ENCODE data around the gene CST7. TPM values are rescaled to one million over a fixed set of nuclear protein-coding genes. Genes with fewer than 3 reads are reported as not detected.

Gene CST7
- total RNA-seq, 2 donors from 2014 or later: not detected

DNA sequence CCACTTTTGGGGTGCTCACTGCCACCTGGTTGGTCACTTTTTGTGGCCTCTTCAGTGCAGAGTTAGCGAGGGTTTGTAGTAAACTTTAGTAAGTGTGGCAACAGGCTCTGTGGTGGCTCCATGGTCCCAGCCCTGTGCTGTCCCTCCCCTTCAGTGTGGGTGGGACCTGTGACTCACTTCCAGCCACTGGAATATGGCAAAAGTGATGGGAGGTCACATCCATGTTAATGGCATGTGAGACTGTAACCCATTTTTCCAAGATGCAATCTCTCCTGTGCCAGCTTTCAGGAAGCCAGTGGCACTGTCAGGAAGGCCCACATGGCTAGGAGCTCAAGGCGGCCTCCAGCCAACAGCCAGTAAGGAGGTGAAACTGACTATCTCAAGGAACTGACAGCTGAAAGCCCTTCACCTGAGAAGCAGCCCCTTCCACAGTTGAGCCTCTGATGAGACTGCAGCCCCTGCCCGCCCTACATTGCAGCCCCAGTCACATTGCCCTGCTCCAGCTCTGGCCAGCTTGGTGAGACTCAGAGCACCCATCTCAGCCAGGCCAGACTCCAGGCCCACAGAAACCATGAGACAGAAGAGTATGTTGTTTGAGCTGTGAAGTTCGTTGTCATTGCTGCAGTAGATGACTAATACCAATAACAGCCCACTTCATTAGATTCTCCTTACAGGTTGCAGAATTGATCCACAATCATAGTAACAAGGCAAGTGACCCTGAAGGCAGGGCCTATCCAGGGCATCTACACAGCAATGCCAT lies 13.1 kb upstream of the CST7 start:
- Mint-ChIP-seq H3K9me3 (peaks cover 21% of the 10 kb centered on the region), H3K27me3 (ENCODE audit: insufficient read depth) (no peaks in the 10 kb centered on the region), H3K4me1 (peaks cover 2% of the 10 kb centered on the region), H3K36me3 (ENCODE audit: low read depth) (no peaks in the 10 kb centered on the region), H3K4me3 (no peak overlapping the region), H3K27ac (no peak overlapping the region)
- Histone ChIP-seq H3K9me3 (ENCODE audit: control insufficient read depth, low read length) (no peaks in the 10 kb centered on the region), H3K4me3 (ENCODE audit: low read length) (no peak overlapping the region), H3K9ac (ENCODE audit: extremely low read depth, low read length, poor library complexity, severe bottlenecking) (no peak overlapping the region), H3K27me3 (ENCODE audit: control insufficient read depth, insufficient read depth, low read length, poor library complexity, severe bottlenecking) (no peaks in the 10 kb centered on the region), H3K36me3 (ENCODE audit: control insufficient read depth, insufficient read depth, low read length) (no peaks in the 10 kb centered on the region), H3K27ac (ENCODE audit: low read depth, low read length) (no peak overlapping the region), H3K4me1 (ENCODE audit: control insufficient read depth, insufficient read depth, low read length) (no peaks in the 10 kb centered on the region)
- no peak for TF ChIP-seq CTCF (conservative IDR thresholded peaks at IDR 0.05)
- peak; percentile 23 for DNase-seq
- 82 to 100% methylated on average over 3 to 4 of the region's 4 CpGs for WGBS, 2 experiments (ENCODE audit: insufficient coverage in 1 of 2, insufficient read length in 1 of 2)

- peak; percentile 14 for DNase-seq
- Histone ChIP-seq H3K27me3 (ENCODE audit: control insufficient read depth, insufficient read depth, low read length, poor library complexity, severe bottlenecking) (no peaks in the 10 kb centered on the region), H3K9ac (ENCODE audit: extremely low read depth, low read length, poor library complexity, severe bottlenecking) (no peak overlapping the region), H3K4me1 (ENCODE audit: control insufficient read depth, insufficient read depth, low read length) (no peaks in the 10 kb centered on the region), H3K36me3 (ENCODE audit: control insufficient read depth, insufficient read depth, low read length) (no peaks in the 10 kb centered on the region), H3K4me3 (ENCODE audit: low read length) (no peak overlapping the region), H3K9me3 (ENCODE audit: control insufficient read depth, low read length) (no peaks in the 10 kb centered on the region), H3K27ac (ENCODE audit: low read depth, low read length) (no peak overlapping the region)
- H3K9me3 Mint-ChIP-seq: peaks cover 21% of the 10 kb centered on the region
- WGBS, 2 experiments (ENCODE audit: insufficient coverage in 1 of 2, insufficient read length in 1 of 2): 83 to 87% methylated on average over 5 to 7 of the region's 7 CpGs
- no peak overlapping the region for H3K27ac Mint-ChIP-seq
- H3K4me3 Mint-ChIP-seq: no peak overlapping the region
- H3K27me3 Mint-ChIP-seq (ENCODE audit: insufficient read depth): no peaks in the 10 kb centered on the region
- no peaks in the 10 kb centered on the region for H3K36me3 Mint-ChIP-seq (ENCODE audit: low read depth)
- H3K4me1 Mint-ChIP-seq: no peaks in the 10 kb centered on the region
- TF ChIP-seq CTCF (conservative IDR thresholded peaks at IDR 0.05): no peak
These were observed 12.3 kb upstream of the CST7 start for GRCh38 chr20:24936526-24937407.

- Mint-ChIP-seq H3K4me3 (no peak overlapping the region), H3K4me1 (no peaks in the 10 kb centered on the region), H3K9me3 (peaks cover 21% of the 10 kb centered on the region), H3K27me3 (ENCODE audit: insufficient read depth) (no peaks in the 10 kb centered on the region), H3K27ac (no peak overlapping the region), H3K36me3 (ENCODE audit: low read depth) (no peaks in the 10 kb centered on the region)
- no peak overlapping the region for H3K4me3 ChIP-seq (ENCODE audit: low read length)
- 100% methylated on average over 1 of the region's 1 CpG; no CpG with 5 or more reads in 1 of the 2 experiments for WGBS, 2 experiments (ENCODE audit: insufficient coverage in 1 of 2, insufficient read length in 1 of 2)
- H3K27me3 ChIP-seq (ENCODE audit: control insufficient read depth, insufficient read depth, low read length, poor library complexity, severe bottlenecking): no peaks in the 10 kb centered on the region
- no peak overlapping the region for H3K9ac ChIP-seq (ENCODE audit: extremely low read depth, low read length, poor library complexity, severe bottlenecking)
- DNase-seq: peak; percentile 9
- TF ChIP-seq CTCF (conservative IDR thresholded peaks at IDR 0.05): no peak
- H3K9me3 ChIP-seq (ENCODE audit: control insufficient read depth, low read length): no peaks in the 10 kb centered on the region
- H3K27ac ChIP-seq (ENCODE audit: low read depth, low read length): no peak overlapping the region
- H3K4me1 ChIP-seq (ENCODE audit: control insufficient read depth, insufficient read depth, low read length): no peaks in the 10 kb centered on the region
- H3K36me3 ChIP-seq (ENCODE audit: control insufficient read depth, insufficient read depth, low read length): no peaks in the 10 kb centered on the region
These were observed 11.5 kb upstream of the CST7 start for GRCh38 chr20:24937579-24937978.
